GM06990 (cell line): ENCODE measurements around the gene THADA.

Source experiments
- DNase-seq: peaks from one replicate; pipeline ENCODE4 v3.0.0-alpha.2; 2011; ENCODE audit not compliant: insufficient read length; ENCODE audit errors: extremely low read depth
- H3K27me3 ChIP-seq: replicated peaks from 2 replicates; pipeline ENCODE4 v1.6.0; 2011; ENCODE audit warnings: low read length; ENCODE audit not compliant: control insufficient read depth, insufficient read depth
- H3K36me3 ChIP-seq: 2 replicates; pipeline ENCODE4 v1.5.1; 2011; ENCODE audit warnings: low read length; ENCODE audit not compliant: control insufficient read depth, insufficient read depth
- H3K4me3 ChIP-seq: replicated peaks from 2 replicates; pipeline ENCODE4 v1.5.1; 2011; ENCODE audit warnings: low read depth, mild to moderate bottlenecking, control low read depth, low read length
- TF ChIP-seq, protein P1 (sequence below): IDR thresholded peaks from 2 replicates; pipeline ENCODE4 v1.5.1; 2011; ENCODE audit warnings: low read length, control low read depth, mild to moderate bottlenecking, inconsistent platforms; ENCODE audit not compliant: insufficient read depth, poor library complexity, severe bottlenecking

Gene THADA

DNA sequence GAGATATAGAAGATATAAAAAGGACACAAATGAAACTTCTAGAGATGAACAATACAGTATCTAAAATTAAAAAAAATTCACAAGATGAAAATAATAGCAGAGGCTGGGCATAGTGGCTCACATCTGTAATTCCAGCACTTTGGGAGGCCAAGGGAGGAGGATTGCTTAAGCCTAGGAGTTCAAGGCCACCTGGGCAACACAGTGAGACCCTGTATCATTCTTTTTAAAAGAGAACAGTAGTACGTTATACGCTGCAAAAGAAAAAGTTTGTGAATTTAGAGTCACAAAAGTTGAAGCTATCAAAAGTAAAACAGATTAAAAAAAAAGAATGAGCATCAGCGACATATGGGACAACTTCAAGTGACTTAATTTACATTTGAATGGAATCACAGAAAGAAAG, 287.9 kb downstream of the THADA start:
- Histone ChIP-seq H3K27me3 (no peaks in the 10 kb centered on the region), H3K36me3 (no peaks in the 10 kb centered on the region), H3K4me3 (no peak overlapping the region)
- TF ChIP-seq, protein P1, sequence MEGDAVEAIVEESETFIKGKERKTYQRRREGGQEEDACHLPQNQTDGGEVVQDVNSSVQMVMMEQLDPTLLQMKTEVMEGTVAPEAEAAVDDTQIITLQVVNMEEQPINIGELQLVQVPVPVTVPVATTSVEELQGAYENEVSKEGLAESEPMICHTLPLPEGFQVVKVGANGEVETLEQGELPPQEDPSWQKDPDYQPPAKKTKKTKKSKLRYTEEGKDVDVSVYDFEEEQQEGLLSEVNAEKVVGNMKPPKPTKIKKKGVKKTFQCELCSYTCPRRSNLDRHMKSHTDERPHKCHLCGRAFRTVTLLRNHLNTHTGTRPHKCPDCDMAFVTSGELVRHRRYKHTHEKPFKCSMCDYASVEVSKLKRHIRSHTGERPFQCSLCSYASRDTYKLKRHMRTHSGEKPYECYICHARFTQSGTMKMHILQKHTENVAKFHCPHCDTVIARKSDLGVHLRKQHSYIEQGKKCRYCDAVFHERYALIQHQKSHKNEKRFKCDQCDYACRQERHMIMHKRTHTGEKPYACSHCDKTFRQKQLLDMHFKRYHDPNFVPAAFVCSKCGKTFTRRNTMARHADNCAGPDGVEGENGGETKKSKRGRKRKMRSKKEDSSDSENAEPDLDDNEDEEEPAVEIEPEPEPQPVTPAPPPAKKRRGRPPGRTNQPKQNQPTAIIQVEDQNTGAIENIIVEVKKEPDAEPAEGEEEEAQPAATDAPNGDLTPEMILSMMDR: no peak
- no peak for DNase-seq

DNA sequence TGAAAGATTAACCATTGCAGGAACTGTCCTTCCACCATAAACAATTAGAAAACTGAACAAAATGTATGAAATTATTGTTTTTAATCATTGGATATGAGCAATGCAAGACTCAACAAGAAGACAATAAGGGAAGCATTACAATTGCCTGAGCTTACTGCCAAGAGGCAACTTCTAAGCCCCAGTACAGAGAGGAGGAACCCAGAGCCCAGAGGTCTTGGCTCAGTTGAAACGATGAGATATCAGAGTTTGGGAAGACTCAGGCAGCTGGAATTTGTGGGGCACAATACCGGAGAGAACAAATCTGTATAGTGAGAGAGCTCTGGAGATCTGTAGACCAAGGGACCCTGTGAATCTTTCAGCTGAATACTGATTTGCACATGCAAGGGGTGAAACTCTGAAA, 288.8 kb downstream of the THADA start:
- no peaks in the 10 kb centered on the region for H3K36me3 ChIP-seq
- H3K4me3 ChIP-seq: no peak overlapping the region
- TF ChIP-seq, protein P1: no peak
- H3K27me3 ChIP-seq: no peaks in the 10 kb centered on the region
- DNase-seq: no peak

DNA sequence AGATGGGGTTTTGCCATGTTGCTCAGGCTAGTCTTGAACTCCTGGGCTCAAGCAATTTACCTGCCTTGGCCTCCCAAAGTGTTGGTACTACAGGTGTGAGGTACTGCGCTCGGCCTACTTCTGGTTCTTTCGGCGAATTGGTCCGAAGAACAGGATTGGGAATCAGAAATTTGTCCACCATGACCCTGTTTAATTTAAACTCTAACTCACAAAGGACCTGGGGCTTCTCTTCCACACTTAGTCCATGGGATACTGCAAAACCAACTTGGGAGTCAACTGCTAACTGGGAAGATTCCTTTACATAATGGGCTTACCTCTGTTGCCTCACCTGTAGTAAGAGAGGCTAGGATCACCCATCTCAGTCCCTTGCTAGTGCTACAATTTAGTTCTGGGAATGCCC, 289.6 kb downstream of the THADA start:
- Histone ChIP-seq H3K27me3 (no peaks in the 10 kb centered on the region), H3K36me3 (no peaks in the 10 kb centered on the region), H3K4me3 (no peak overlapping the region)
- DNase-seq: no peak
- TF ChIP-seq, protein P1: no peak

DNA sequence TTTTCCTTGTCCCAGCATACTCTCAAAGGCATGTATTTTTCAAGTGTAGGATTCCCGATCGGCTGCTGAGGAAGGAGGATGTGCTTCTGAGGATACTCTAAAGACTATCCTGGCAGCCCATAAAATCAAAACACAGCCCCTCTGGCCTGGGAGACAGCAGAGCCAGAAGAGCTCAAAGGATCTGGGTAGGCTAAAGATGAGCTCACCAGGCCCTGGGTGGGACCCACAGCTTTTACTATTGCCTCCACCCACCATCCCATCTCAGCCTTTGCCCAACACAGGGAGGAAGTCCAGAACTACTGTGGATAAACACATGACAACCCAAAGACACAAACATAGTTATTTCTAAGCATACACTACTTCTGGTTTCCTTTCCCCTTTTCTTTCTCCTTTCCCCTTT, 290.3 kb downstream of the THADA start:
- no peak overlapping the region for H3K4me3 ChIP-seq
- TF ChIP-seq, protein P1: no peak
- no peak for DNase-seq
- H3K36me3 ChIP-seq: no peaks in the 10 kb centered on the region
- H3K27me3 ChIP-seq: no peaks in the 10 kb centered on the region

DNA sequence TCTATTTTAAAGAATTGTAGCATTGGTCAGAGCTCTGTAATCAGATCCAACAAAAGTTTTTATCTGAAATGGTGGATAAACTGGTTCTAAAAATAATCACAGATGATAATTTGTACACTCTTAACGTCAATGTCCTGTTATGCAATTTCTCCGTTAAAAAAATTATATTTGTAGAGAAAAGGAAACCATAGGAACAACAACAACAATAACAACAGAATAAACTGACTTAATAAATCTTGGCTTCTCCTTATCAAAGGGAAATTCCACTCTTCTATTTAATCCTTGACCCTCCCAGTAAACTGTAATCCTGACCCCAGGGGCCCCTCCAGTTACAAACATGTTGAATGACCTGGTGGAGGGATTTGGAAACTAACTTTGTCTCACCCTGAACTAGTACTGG, 290.8 kb downstream of the THADA start:
- DNase-seq: no peak
- H3K4me3 ChIP-seq: no peak overlapping the region
- no peaks in the 10 kb centered on the region for H3K36me3 ChIP-seq

DNA sequence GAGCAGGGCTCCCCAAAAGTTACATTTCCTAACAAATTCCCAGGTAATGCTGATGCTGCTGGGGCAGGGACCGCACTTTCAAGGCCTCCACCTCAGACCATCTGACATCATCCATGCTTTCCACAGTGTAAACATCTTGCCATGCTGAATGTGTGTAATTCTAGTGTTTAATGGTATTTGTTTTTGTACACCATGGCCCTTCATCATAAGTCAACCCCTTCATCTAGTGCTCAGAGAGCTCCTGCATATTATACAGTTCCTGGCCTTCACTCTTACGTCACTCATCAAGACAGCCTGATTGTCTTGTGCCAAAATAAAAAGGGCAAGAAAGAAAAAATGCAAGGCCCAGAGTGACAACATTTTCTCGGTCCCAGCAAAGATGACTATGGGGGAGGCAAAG, 291.9 kb downstream of the THADA start:
- no peaks in the 10 kb centered on the region for H3K27me3 ChIP-seq
- no peak overlapping the region for H3K4me3 ChIP-seq
- no peak for DNase-seq
- H3K36me3 ChIP-seq: no peaks in the 10 kb centered on the region
- TF ChIP-seq, protein P1: no peak

More for the DNA sequence above, 290.8 kb downstream of the THADA start:
- TF ChIP-seq, protein P1: no peak
- H3K27me3 ChIP-seq: no peaks in the 10 kb centered on the region
